Pancreas (tissue), 10 donors: ENCODE results near the gene AGPAT2. TPM values are rescaled to one million over a fixed set of nuclear protein-coding genes. Genes with fewer than 3 reads are reported as not detected.

Source experiments
- ATAC-seq, 4 donors: fragments of 200-7000 bp; cut with Tn5 transposase; one replicate each; pipeline versions ENCODE4 v1.8.0 to v1.9.1; 2020; ENCODE audit warnings: mild to moderate bottlenecking in 4 of 4, moderate library complexity in 4 of 4
- DNase-seq, 6 donors: peaks; one replicate each; pipeline ENCODE4 v3.0.0-alpha.2; 2020
- FAIRE-seq: peaks from 2 replicates; lab custom pipeline; 2012; peaks lifted over from hg19 to GRCh38; lab: Jason Lieb, UNC
- H3K27ac ChIP-seq, 4 donors: fragments of 200-600 bp; sonication (generic); 1 replicate in 3 of 4; 2 replicates in 1 of 4; pipeline versions ENCODE4 v1.5.0 to v1.8.0; 2020
- H3K27me3 ChIP-seq, 4 donors: fragments of 200-600 bp; one replicate each; pipeline ENCODE4 v1.8.0; 2021
- H3K36me3 ChIP-seq, 3 donors: fragments of 200-600 bp; sonication (generic) in 1 of 3; one replicate each; pipeline versions ENCODE4 v1.5.0 to v1.8.0; 2020 to 2021
- H3K4me1 ChIP-seq, 3 donors: fragments of 200-600 bp; one replicate each; pipeline ENCODE4 v1.8.0; 2021
- H3K4me3 ChIP-seq, 4 donors: fragments of 200-600 bp; sonication (generic) in 2 of 4; one replicate each; pipeline versions ENCODE4 v1.5.0 to v1.8.0; 2020 to 2021
- H3K9me3 ChIP-seq, 4 donors: fragments of 200-600 bp; one replicate each; pipeline ENCODE4 v1.8.0; 2021
- CTCF ChIP-seq, 4 donors: fragments of 200-600 bp; sonication (generic) in 3 of 4; IDR thresholded peaks; one replicate each; pipeline versions ENCODE4 v1.5.0 to v1.8.0; 2021; ENCODE audit warnings: antibody characterized with exemption in 4 of 4
- WGBS, 2 donors: extraction: QIAGEN DNeasy Blood & Tissue Kit; methylation state at CpG; one replicate each; pipeline ENCODE4 v1.1.7; 2013; 5-methylcytosine and 5-hydroxymethylcytosine counted together
- intact Hi-C, 3 donors: fragments of 100-400 bp; cut with DNase I; formaldehyde crosslinking; loops; one replicate each; pipeline versions ENCODE4 v1.11.1 to v1.14.2; 2022
- polyA plus RNA-seq, 2 donors: library from polyadenylated mRNA; stranded (reverse); fragments of 200-250 nt; gene quantifications; one replicate each; pipeline ENCODE4 v1.2.3, GENCODE V29; 2013
- total RNA-seq, 6 donors: library from RNA; stranded (reverse); fragmentation: NEBNext Ultra II Directional in 4 of 6; extraction: Animal tissue kit (Norgen Biotek cat#: 25700) in 4 of 6; gene quantifications; one replicate each; pipeline versions ENCODE4 v1.2.1 to v1.2.4, GENCODE V29; 2021 to 2023
- donor health status: healthy with polysubstance abuse.
- donor health status: DM: no; HTN: no; CAD: no; lungs with moderate emphysema.
- donor health status: DM: no; HTN: no; CAD: no.
- donor health status: control.
- donor health status: control.
- donor health status: Bipolar disorder and iron deficiency.
- donor health status: DM: yes; HTN: yes; CAD: no.
- donor health status: DM: no; HTN: no; CAD: no.
- donor health status: DM: no; HTN: no; CAD: no.
- donor health status: DM: yes; HTN: yes; CAD: no.

The AGPAT2 gene
- total and polyA plus RNA-seq, 8 donors, result 57.0 to 158 (median 82.7) TPM

- no peaks in the 10 kb centered on the region for H3K9me3 ChIP-seq
- H3K4me3 ChIP-seq, result no peak overlapping the region
- TF ChIP-seq CTCF (IDR thresholded peaks at IDR 0.05), result peak in 2 of 4 donors; percentile 24 to 39
- H3K27me3 ChIP-seq, result no peaks in the 10 kb centered on the region
- H3K27ac ChIP-seq, result no peak overlapping the region
- FAIRE-seq (no peak), ATAC-seq (peak; percentile 26 to 66 (median 44)), DNase-seq (peak; percentile 54 to 85 (median 72))
- 37 to 42% methylated on average over 19 of the region's 19 CpGs for WGBS, 2 donors
- intact Hi-C loops, result loop anchor here (2.0 to 10.0 kb wide), 5 partner anchors 93 to 315 kb away; partner anchors contain the start of gene SNAPC4 (in 1 of the 3)
- H3K36me3 ChIP-seq, result no peaks in the 10 kb centered on the region
- peaks cover 31 to 47% (median 40%) of the 10 kb centered on the region in 3 donors for H3K4me1 ChIP-seq
Observed at GRCh38 chr9:136629879-136630661, 57.2 kb downstream of the AGPAT2 start.

- ATAC-seq (no peak), DNase-seq (peak in 5 of 6 donors; percentile 15 to 82 (median 23)), FAIRE-seq (no peak)
- peaks cover 38 to 55% (median 49%) of the 10 kb centered on the region in 3 donors for H3K4me1 ChIP-seq
- H3K27ac ChIP-seq, result no peak overlapping the region
- no peak overlapping the region for H3K4me3 ChIP-seq
- no peak for TF ChIP-seq CTCF (IDR thresholded peaks at IDR 0.05)
- no peaks in the 10 kb centered on the region for H3K27me3 ChIP-seq
- 62 to 65% methylated on average over 20 to 22 of the region's 22 CpGs for WGBS, 2 donors
- no peaks in the 10 kb centered on the region for H3K36me3 ChIP-seq
- intact Hi-C loops, result loop anchor here in 1 of 3 donors (5.0 kb wide), 1 partner anchor 92 kb away; no protein-coding TSS in a partner anchor
- no peaks in the 10 kb centered on the region for H3K9me3 ChIP-seq
Observed at GRCh38 chr9:136629001-136629878, 58.0 kb downstream of the AGPAT2 start.

- peaks cover 42 to 56% (median 49%) of the 10 kb centered on the region in 3 donors for H3K4me1 ChIP-seq
- no peak for TF ChIP-seq CTCF (IDR thresholded peaks at IDR 0.05)
- H3K27me3 ChIP-seq, result no peaks in the 10 kb centered on the region
- no peak for FAIRE-seq
- intact Hi-C loops, result loop anchor here in 1 of 3 donors (5.0 kb wide), 1 partner anchor 91 kb away; no protein-coding TSS in a partner anchor
- 68 to 78% methylated on average over 25 to 26 of the region's 26 CpGs for WGBS, 2 donors
- H3K36me3 ChIP-seq, result no peaks in the 10 kb centered on the region
- H3K4me3 ChIP-seq, result no peak overlapping the region
- peak in 5 of 6 donors; percentile 12 to 75 (median 45) for DNase-seq
- H3K27ac ChIP-seq, result no peak overlapping the region
- ATAC-seq, result no peak
- H3K9me3 ChIP-seq, result no peaks in the 10 kb centered on the region
Observed at GRCh38 chr9:136628268-136628667, 59.0 kb downstream of the AGPAT2 start.

GRCh38 chr9:136627703-136628102 lies 59.6 kb downstream of the AGPAT2 start:
- TF ChIP-seq CTCF (IDR thresholded peaks at IDR 0.05), result no peak
- 77 to 82% methylated on average over 17 of the region's 17 CpGs for WGBS, 2 donors
- intact Hi-C loops, result loop anchor here in 1 of 3 donors (5.0 kb wide), 1 partner anchor 90 kb away; no protein-coding TSS in a partner anchor
- Histone ChIP-seq H3K27me3 (no peaks in the 10 kb centered on the region), H3K4me3 (no peak overlapping the region), H3K27ac (peak overlapping the region in 2 of 4 donors; percentile 39 to 74), H3K9me3 (no peaks in the 10 kb centered on the region), H3K4me1 (peaks cover 42 to 56% (median 49%) of the 10 kb centered on the region in 3 donors), H3K36me3 (no peaks in the 10 kb centered on the region)
- ATAC-seq, result no peak
- no peak for FAIRE-seq
- peak in 4 of 6 donors; percentile 16 to 69 (median 33) for DNase-seq
